ENCODE results near the gene ANO5. TPM values are rescaled to one million over a fixed set of nuclear protein-coding genes. Genes with fewer than 3 reads are reported as not detected.

The ANO5 gene
- total RNA-seq, 1 donor from 2014 or later = 26.8 TPM

Other genes with a start within 250 kb of the ANO5 start
- 21.2 TPM for gene SLC17A6, start 145.3 kb downstream of the ANO5 start, total RNA-seq

Data from occipital lobe (tissue), 1 donor.